LNCaP clone FGC (cell line): ENCODE data around the gene FDPS.
"Not testable (repeated sequence)": the region's sequence is repeated elsewhere in the genome, so short reads cannot be mapped to it uniquely, and the experiment has no call there.

ENCODE experiments used
- DNase-seq: peaks from one replicate; pipeline ENCODE4 v3.0.0-alpha.2; 2011; ENCODE audit warnings: low read depth
- H3K4me3 ChIP-seq: 2 replicates; pipeline ENCODE4 v1.5.1; 2011; ENCODE audit warnings: mild to moderate bottlenecking, low read depth, low read length, control low read depth
- TF ChIP-seq, protein P1 (sequence below): IDR thresholded peaks from 2 replicates; pipeline ENCODE4 v1.5.1; 2012; ENCODE audit warnings: mild to moderate bottlenecking; ENCODE audit not compliant: control insufficient read depth, insufficient read depth; ENCODE audit errors: extremely low read depth

Gene FDPS

GRCh38 chr1:155286544-155286943 lies 22.1 kb upstream of the FDPS start:
- no peak for DNase-seq
- H3K4me3 ChIP-seq = no peak overlapping the region
- TF ChIP-seq, protein P1, sequence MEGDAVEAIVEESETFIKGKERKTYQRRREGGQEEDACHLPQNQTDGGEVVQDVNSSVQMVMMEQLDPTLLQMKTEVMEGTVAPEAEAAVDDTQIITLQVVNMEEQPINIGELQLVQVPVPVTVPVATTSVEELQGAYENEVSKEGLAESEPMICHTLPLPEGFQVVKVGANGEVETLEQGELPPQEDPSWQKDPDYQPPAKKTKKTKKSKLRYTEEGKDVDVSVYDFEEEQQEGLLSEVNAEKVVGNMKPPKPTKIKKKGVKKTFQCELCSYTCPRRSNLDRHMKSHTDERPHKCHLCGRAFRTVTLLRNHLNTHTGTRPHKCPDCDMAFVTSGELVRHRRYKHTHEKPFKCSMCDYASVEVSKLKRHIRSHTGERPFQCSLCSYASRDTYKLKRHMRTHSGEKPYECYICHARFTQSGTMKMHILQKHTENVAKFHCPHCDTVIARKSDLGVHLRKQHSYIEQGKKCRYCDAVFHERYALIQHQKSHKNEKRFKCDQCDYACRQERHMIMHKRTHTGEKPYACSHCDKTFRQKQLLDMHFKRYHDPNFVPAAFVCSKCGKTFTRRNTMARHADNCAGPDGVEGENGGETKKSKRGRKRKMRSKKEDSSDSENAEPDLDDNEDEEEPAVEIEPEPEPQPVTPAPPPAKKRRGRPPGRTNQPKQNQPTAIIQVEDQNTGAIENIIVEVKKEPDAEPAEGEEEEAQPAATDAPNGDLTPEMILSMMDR = no peak

DNA sequence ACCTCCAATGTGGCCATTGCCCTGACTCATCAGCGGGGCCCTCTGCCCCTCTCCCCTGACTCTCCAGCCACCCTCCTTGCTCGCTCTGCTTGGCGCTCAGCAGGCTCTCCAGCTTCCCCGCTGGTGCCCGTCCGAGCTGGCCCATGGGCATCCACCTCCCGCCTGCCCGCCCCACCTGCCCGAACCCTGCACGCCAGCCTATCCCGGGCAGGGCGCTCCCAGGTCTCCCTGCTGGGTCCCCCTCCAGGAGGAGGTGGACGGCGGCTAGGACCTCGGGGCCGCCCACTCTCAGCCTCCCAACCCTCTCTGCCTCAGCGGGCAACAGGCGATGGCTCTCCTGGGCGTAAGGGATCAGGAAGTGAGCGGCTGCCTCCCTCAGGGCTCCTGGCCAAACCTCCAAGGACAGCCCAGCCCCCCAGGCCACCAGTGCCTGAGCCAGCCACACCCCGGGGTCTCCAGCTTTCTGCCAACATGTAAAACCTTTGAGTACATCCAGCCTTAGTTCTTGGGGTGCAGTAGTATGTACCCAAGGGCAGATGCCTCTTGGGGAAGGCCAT lies 20.6 kb upstream of the FDPS start:
- no peak overlapping the region for H3K4me3 ChIP-seq
- TF ChIP-seq, protein P1 = no peak
- no peak for DNase-seq

DNA sequence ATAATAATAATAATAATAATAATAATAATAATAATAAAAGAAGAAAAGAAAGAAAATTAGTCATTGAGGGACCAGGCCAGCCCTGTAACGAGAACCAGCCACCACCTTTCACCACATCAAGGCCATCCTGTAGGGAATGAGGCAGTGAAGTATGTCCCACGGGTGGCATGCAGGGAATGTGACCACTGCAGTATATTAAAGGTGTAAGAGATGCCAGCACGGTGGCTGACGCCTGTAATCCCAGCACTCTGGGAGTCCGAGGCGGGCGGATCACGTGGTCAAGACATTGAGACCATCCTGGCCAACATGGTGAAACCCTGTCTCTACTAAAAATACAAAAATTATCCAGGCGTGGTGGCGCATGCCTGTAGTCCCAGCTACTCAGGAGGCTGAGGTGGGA lies 17.7 kb upstream of the FDPS start:
- H3K4me3 ChIP-seq, DNase-seq: not testable (repeated sequence)

DNA sequence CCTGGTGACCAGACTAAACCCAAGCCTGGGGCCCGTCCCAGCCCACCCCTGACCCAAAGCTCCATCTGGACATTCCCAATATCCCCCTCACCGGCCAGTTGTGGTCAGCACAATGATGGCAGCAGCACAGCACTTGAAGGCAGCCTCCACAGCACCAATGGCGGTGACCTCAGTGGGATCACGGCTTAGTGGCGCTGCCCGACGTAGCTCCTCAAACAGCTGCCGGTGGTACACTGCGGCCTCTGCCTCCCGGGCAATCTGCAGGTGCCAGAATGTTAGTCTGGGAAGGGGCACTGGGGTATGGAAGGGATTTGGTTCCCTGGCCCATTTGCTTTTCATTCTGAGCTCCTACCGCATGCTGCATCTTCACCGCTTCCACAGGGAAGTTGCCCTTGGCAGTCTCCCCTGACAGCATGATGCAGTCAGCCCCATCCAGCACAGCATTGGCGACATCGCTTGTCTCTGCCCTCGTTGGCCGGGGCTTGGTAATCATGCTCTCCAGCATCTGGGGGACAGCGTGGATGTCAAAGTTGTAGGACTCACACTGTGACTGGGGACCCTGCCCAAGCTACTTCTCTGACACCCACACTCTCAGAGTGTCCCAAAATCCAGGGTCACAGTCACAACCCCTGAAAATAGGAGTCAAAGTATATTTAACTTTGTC lies 15.4 kb upstream of the FDPS start:
- H3K4me3 ChIP-seq = no peak overlapping the region
- no peak for DNase-seq
- TF ChIP-seq, protein P1 = no peak

- TF ChIP-seq, protein P1 = no peak
- no peak for DNase-seq
- H3K4me3 ChIP-seq = no peak overlapping the region
Observed at GRCh38 chr1:155294520-155295182, 14.0 kb upstream of the FDPS start.

DNA sequence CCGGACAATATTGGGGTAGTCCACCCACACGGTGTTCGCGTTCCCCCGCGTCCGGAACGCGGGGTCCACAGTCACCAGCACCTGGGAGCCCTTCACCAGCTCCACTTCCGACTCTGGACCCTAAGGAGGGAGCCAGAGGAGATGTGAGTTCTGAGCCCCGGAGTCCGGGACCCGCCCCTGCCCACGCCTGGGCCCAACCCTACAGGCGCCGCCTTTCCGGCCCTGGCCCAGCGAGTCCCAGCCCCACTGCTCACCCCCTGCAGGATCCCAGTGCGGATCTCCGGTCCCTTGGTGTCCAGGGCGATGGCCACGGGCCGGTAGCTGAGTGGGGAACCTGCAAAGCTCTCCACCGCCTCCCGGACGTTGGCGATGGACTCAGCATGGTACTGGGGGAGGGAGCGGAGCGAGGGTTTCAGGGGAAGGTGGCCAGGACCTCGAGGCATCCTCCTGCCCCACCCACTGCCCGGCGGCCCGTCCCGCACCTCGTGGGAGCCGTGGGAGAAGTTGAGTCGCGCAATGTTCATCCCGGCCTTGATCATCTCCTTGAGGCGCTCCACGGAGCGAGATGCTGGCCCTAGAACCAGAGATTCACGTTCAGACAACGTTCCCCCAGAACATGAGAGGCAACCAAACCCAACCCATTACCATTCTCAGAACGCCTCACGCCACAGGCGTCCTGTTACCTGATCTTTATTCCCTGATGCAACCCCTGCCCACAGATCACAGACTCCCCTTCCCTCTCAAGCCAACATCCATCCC lies 13.3 kb upstream of the FDPS start:
- DNase-seq = no peak
- no peak overlapping the region for H3K4me3 ChIP-seq
- TF ChIP-seq, protein P1 = no peak

- H3K4me3 ChIP-seq = no peak overlapping the region
Observed at GRCh38 chr1:155295942-155296267, 12.8 kb upstream of the FDPS start.

More at GRCh38 chr1:155295942-155296267, 12.8 kb upstream of the FDPS start:
- TF ChIP-seq, protein P1 = no peak
- DNase-seq = no peak
